ENCODE data around the gene VAT1L.

VAT1L gene

DNA sequence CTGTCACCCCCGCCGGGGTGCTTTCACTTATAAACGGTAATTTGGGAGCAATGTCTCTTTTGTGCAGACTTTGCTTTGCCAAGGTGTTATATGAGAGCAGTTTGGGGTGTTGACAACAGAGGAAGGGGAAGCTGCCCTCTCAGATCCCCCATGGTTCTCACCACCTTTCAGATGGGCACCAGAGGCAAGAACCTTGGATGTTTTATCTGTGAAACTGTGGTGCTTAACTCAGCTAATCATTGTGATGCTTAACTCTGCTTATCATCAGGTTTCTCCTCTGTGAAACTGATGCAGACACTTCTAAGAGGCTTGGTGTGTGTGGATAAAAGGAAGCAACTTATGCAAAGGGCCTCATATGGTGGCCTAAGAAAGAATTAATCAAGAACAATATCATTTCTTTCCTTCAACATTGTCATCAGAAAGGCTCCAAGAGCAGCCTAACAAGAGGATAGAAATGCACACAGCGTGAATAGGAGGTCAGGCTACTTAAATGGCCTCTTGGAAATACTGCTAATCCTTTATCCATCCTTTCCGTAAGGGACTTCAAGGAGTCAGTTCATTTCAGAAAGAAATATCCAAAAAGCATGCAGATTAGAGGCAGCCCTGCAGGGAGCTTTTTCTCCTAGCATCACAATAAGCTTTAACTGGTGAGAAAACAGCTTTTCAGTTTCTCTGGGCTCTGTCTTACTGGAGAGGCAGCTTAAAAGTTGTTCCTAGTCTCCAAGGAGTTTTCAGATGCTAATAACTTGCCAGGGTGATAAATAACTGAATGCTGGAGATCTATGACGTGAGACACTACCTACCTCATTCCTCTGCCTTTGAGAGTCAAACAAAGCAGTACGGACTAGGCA is 178.9 kb downstream of the VAT1L start:
- TF ChIP-seq, protein P1, sequence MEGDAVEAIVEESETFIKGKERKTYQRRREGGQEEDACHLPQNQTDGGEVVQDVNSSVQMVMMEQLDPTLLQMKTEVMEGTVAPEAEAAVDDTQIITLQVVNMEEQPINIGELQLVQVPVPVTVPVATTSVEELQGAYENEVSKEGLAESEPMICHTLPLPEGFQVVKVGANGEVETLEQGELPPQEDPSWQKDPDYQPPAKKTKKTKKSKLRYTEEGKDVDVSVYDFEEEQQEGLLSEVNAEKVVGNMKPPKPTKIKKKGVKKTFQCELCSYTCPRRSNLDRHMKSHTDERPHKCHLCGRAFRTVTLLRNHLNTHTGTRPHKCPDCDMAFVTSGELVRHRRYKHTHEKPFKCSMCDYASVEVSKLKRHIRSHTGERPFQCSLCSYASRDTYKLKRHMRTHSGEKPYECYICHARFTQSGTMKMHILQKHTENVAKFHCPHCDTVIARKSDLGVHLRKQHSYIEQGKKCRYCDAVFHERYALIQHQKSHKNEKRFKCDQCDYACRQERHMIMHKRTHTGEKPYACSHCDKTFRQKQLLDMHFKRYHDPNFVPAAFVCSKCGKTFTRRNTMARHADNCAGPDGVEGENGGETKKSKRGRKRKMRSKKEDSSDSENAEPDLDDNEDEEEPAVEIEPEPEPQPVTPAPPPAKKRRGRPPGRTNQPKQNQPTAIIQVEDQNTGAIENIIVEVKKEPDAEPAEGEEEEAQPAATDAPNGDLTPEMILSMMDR (IDR thresholded peaks at IDR 0.05; ENCODE audit: borderline replicate concordance, insufficient read depth, low read depth, low read length): no peak
- H3K4me3 ChIP-seq (ENCODE audit: low read depth, low read length): no peak overlapping the region

GRCh38 chr16:77969861-77970260 is 181.5 kb downstream of the VAT1L start:
- no peak overlapping the region for H3K4me3 ChIP-seq (ENCODE audit: low read depth, low read length)
- TF ChIP-seq, protein P1 (IDR thresholded peaks at IDR 0.05; ENCODE audit: borderline replicate concordance, insufficient read depth, low read depth, low read length): no peak

GRCh38 chr16:77970371-77970770 is 182.0 kb downstream of the VAT1L start:
- TF ChIP-seq, protein P1 (IDR thresholded peaks at IDR 0.05; ENCODE audit: borderline replicate concordance, insufficient read depth, low read depth, low read length): no peak
- H3K4me3 ChIP-seq (ENCODE audit: low read depth, low read length): no peak overlapping the region

DNA sequence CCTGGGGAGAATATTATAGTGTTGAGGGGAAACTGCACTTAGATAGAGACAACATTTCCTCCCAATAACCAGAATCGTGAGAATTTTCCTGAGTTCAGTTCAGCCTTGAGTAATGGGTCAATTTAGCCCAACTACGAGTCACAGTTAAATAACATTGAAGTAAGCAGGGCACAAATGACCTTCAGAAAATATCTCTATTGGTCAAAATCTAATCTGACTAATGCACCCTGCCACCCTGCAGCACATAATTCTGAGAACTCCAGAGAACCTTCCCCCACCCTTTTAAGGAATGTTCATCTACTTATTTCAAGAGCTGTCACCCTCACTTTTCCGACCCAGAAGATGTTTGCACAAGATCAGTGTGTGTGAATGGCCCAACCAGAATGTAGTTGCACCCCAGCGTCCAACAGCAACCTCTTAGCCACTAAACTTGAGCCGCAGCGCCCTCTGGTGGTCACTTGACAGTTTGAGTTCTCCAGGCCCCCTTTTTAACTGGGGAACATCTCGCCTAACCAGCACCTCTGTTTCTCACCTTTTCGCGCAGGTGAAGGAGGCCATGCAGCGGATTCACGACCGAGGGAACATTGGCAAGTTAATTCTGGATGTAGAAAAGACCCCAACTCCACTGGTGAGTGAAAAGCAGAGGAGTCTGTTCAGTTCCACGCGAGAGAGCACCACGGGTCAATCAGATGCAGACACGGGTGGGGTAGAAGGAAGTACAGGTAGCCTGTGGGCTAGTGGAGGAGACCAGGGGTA is 183.1 kb downstream of the VAT1L start:
- H3K4me3 ChIP-seq (ENCODE audit: low read depth, low read length): no peak overlapping the region
- TF ChIP-seq, protein P1 (IDR thresholded peaks at IDR 0.05; ENCODE audit: borderline replicate concordance, insufficient read depth, low read depth, low read length): peak; percentile 75

DNA sequence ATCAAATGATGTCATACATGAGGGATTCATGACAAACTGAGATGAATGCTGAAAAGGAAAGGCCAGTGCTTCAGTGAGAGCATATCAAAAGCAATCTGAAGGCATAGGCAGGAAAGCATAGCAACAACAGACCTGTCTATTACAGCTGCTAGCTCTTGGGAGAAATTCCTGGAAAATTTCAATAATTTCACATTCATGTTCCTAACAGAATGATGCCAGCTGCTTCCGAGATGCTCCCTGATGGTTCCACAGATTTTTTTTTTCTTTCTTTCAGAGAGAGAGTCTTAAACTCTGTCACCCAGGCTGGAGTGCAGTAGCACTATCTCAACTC is 183.7 kb downstream of the VAT1L start:
- H3K4me3 ChIP-seq (ENCODE audit: low read depth, low read length): no peak overlapping the region
- TF ChIP-seq, protein P1 (IDR thresholded peaks at IDR 0.05; ENCODE audit: borderline replicate concordance, insufficient read depth, low read depth, low read length): no peak

DNA sequence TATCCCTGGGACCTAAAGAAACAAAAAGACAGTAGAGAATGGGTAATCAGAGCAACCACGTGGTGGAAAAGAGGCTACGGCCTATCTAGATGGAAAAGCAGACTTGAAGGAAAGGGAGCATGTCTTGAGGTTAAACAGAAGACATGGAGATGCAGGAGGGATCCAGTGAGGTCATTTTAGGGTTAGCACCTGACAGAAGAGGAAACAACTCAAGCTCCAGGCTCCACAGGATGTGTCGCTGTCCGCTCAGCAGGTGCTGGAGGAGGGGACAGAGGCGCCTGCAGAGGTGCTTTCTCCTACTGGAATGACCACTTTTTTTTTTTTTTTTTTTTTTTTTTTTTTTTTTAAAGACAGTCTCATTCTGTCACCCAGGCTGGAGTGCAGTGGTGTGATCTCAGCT is 186.5 kb downstream of the VAT1L start:
- TF ChIP-seq, protein P1 (IDR thresholded peaks at IDR 0.05; ENCODE audit: borderline replicate concordance, insufficient read depth, low read depth, low read length): no peak
- H3K4me3 ChIP-seq (ENCODE audit: low read depth, low read length): no peak overlapping the region

Measured in GM12875 (cell line).